Activated CD4-positive, CD25-positive, alpha-beta regulatory T cell treated with anti-CD3 and anti-CD28 coated beads, Interleukin-2, amount 50 U/mL, for 24 hours (primary cell): ENCODE data around the gene GNB1L.
A peak's percentile ranks its signal among the peaks of the same experiment; 100 is the strongest.

Experiments used
- ATAC-seq, 2 donors: fragments of 150-1000 bp; cut with Tn5 transposase; one replicate each; pipeline ENCODE4 v1.10.0; 2021; ENCODE audit warnings: mild to moderate bottlenecking in 1 of 2, moderate library complexity in 1 of 2

The GNB1L gene

DNA sequence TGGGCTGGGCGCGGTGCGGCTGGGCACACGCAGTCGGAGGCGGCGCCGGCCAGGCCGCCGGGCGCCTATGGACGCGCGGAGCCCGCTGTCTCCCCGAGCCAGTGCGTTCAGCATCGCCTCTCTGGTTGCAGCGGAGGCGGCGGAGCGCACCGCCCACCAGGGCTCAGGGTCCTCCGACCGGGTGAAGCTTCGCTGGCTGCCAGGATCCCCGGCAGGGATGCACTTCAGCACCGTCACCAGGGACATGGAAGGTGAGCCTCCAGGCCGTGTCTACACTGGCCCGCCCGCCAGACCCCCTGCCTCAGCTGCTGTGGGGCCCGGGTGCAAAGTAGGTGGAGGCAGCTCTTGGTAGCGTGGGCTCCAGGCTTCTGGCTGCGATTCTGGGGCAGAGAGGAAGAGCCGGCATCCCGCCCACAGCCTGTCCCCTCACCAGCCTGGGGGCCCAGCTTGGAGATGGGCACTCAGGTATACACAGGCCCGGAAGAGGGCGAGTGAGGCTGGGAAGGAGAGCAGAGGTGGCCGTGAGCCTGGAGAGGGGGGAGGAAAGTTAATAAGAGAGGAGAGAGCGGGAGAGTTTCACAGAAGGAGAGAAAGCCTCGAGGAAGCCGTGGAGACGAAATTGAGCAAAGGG, 95.1 kb downstream of the GNB1L start:
- no peak for ATAC-seq

DNA sequence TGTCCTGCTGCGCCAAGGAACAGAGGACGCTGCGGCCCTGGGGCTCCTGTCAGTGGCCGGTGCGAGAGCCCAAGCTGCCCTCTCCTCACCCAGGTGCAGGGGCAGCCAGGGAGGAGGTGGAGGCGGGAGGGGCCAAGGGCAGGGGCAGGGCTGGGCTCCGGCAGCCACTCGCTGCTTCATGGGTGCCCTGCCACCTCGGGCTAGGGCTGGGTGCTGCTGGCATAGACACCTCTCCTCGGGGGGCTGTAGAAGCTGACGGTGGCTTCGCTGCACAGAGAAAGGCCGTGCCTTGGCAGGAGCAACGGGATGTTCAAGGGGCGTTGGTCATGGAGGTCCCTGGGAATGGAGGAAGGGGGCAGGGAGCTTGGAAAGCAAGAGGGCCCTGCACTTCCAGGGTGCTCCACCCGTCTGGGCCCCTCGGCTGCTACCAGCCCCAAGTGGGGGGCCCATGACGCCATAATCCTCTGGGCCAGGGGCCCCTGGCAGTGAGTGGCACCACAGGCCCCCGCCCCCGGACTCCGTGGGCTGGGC, 95.7 kb downstream of the GNB1L start:
- ATAC-seq, result no peak

DNA sequence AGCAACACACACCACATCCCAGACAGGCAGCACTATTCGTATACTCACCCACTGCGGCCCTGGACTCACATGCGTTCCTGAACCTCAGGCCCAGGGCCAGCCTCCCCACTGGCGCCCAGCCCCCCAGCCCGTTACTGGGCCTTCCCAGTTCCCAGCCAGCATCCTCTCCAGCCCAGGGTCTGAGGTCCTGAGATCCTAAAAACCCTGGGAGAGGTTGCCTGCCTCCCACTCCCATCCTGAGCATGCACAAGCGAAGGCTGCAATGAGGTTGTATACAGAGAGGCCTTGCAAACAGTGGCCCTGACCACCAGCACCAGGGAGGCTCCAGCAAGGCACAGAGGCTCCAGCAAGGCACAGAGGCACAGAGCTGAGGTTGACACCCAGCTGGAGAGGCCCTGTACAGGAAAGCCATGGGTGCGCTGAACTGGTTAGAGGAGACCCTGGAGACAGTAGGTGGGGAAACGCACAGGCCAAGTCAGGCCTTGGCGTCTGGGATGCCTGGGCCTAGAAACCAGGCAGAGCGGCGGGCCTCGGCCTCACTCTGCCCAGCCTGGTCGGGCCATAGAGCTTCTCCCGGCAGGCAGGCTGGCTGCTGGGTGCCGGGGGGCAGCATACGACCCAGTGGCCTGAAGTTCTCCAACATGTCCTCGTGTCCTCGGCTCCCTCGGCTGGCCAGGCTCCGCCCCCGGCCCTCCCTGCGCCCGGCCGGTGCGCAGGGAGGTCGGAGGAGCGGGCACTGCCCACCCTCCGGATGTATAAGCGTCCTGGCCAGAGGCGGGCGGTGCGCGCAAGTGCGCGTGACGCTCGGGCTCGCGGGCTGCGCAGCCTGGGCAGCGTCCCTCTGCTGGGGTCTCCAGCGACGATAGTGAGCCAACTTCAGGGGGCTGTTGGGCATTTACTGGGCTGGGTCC, 96.4 kb downstream of the GNB1L start:
- no peak for ATAC-seq

DNA sequence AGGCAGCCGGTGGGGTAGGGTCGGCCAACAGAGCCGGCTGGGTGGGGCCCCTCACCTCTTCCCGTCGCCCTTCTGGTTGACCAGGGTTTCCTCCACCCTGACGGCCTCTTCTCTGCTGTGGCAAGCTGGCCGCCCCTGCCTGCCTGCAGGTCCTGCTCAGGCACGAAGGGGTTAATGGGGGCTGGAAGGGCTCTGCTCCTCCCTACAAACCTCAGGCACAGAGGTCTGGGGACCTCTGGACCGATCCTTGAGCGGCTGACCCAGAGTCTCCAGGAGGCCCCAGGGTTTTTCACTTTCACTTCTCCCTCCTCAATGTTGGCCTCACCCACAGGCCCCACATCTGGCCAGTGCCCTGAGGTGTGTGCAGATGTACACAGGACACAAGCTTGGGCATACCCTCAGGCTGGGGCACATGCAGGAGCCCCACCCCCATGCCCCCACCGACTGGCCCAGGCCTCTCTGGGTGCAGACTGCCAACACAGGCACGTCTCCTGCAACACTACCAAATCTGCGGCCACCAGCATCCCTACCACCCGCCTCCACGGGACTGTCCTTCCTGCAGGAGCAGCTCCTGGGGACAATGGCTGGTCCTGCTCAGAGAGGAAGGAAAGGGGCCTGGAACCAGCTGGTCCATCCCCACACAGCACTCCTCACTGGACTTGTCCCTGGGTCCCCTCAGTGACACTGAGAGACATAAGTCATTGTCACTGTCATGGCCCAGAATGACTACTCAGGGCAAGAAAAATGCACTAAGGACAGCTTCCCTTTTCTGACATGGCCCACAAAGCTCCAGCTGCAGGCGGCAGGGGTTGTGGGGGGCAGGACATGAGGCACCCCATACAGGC, 97.3 kb downstream of the GNB1L start:
- no peak for ATAC-seq

DNA sequence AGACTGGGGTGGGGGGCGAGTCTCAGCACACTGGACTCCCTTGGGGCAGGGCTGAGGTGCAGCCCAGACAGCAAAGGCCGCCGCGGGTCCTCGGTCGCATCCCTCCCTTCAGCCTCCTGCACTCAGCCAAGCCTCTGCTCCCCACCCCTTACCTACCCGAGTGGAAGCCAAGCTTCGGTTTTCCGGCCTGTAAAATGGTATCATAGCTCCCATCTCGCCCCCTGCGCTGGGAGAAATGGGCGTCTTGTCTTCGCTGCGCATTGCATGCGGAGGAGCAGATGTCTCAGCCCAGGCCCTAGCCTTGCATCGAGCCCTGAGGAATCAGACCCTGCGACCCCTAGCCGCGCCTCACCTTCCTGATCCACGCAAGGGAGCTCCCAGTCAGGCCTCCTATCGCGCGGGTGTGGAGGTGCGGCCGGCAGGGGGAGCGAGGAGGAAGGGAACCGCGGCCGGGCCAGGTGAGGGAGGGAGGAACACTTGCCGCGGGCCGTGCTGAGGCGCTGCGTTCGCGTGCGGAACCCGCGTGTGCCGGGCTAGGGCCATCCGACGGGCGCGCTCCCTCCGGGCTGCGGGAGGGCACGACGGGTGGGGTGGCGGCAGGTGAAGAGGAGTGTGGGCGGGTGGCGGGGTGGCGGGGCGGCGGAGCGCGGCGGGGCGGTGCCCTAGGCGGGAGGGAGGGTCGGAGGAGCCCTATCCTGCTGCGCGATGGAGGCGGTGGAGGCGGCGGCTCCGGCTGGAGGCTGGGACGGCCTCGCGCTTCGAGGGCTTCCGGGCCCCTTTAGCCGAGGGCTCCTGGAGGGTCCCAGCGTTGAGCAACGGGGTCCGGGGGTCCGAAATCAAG, 98.2 kb downstream of the GNB1L start:
- peak; percentile 68 to 78 for ATAC-seq

DNA sequence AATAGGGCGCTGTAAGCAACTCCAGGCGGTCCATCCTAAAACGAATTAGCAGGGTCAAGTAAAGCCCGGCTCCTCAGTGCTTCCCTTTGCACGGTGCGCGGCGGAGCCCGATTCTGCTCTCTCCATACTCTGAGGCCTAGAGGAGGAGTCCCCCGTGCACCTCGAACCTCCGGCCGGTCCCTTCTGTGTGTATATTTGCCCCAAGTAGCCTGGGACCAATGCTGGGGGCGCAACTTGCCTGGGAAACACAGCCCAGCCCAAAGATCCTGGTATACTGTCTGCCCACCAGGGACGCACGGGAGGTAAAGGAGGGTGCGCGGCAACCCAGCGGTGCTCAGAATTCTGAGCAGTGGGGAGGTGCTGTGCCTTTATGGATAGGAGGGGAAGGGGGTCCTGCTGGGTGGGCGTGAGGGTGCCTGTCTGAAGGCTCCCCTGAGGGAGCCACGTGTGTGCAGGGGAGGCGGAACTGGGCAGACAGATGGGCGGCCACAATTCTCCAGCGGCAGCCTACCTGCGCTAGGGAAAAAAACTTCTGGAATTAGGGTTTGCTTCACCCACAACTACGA, 98.9 kb downstream of the GNB1L start:
- ATAC-seq, result no peak

DNA sequence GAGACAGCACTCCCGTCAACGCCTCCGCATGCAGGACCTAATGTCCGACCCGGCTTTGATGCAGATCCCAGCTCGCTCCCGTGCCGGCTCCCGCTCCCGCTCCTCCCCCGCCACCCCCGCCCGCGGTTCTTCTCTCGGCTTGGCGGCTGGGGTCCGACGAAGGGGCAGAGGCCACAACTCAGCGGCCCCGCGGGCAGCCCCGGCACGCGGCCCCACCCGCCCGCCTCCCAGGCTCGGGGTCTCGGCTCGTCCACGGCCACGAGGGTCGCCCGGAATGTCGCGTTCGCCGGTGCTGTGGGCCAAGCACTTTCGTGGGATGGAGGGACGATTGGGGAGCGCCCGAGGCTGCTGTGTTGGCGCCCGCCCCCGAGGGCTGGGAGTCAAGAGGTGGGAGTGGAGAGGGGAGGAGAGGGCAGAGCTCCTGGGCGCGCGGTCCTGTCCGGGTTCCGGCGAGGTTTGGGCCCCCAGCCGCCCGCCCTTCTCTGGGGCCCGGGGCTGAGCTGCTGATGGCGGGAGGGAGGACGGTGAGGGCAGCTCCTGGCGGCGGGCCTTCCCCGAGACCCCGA, 99.4 kb downstream of the GNB1L start:
- ATAC-seq, result no peak

DNA sequence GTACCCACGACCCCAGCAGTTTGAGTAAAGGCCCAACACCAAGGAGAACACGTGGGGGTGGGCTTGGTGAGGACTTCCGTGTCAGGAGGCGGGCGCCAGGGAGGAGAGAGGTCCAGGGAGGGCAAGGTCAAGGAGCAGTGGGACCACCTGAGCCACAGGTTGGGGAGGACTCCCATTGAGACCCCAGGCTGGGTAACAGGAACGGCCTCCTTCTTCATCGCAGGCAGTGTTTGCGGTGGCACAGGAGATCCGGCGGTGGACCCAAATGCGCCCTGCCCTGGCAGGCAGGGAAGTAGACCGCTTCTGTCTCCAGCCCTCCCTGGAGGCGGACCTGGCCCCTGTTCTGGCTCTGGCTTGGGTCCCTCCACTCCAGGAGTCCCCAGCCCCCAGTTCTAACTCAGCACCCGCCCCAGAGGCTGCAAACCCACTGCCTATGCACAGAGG, 100.0 kb downstream of the GNB1L start:
- no peak for ATAC-seq

DNA sequence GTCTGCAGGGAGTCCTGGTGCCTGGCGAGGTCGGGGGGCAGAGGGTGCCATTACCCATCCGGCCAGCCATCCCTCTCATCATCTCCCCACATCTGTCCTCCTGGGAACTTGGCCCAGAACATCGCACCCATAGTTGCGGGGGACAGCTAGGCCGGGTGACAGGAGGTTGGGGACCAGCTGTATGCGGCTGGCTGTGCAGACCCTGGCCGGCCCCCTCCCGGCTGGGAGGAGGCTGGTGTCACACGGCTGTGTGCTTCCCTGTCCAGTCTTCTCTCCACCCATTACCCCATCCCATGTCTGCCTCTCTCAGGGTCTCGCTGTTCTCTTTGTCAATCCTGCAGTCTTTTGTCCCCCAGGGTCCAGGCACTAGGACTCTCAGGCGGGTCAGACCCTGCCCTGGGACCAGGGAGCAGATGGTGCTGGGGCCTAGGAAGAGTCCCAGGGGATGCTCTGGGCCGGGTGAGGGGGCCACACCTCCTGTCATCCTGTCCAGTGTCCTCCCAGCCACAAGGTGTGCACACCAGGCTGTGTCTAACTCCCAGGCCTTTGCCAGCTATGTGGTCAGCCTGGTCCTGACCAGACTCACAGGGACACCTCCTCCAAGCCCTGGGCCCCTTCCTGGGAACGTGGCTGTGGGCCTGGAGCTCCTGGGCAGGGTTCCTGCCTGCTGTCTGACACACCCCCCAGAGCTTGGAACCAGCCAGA, 100.5 kb downstream of the GNB1L start:
- no peak for ATAC-seq

DNA sequence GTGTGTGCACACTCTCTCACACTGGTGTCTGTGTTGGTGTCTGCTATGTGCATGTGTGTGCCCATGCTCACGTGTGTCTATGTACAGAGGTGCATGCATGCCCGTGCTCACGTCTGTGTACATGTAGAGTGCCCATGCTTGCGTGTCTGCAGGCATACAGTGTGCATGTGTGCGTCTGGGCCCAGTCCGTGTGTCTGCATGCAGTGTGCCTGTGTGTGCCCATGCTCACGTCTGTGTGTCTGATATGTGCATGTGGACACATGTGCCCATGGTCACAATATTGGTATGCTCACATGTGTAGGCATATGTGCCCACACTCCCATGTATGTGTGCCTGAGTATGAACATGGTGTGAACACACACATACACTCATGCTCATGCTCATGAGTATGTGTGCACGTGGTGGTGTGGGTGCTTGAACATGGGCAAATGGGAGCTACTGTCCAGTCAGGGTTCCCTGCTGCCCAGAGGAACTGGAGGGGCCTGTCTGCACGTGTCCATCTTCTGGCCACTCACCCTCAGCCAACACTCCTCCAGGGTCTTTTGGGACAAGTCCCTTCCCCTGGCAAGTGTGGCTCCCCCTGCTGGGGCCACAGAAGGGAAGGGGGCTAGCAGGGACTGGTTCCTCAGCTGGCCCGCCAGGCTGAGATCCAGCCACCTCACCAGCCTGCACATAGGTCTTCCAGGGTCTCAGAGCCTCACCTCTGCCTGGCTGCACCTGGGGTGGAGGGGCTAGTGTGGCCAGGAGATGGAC, 101.4 kb downstream of the GNB1L start:
- no peak for ATAC-seq

DNA sequence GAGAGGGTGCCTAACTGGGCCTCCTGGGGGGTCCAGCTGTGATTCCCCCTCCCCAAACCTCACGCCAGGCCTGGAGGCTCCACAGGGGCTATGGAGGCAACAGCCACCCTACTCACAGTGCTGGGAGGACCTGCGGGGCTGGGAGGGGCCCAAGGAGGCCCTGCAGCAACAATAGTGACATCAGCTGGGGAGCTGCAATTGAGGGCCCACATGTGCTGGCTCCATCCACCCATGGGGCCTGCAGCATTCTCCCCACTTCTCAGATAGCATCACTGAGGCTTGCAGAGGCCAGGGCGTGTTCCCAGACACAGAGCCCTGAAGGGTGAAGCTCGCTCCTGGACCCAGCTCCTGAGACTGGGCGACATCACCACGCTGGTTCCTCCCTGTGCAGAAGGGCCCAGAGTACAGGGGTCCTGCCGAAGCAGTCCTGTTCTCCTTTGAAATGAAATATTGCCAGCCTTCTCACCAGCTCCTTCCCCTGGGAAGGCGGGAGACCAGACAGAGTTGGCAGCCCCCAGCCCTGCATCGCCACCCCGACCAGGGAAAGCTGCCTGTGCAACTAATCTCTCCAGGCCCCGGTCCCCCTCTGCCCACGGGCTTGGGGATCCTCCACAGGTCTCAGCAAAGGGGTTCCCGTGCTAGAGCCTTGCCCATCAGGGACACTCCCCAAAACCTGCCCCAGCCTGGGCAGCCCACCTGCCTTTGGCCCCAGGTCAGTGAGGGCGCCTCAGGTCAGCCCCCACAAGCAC, 103.0 kb downstream of the GNB1L start:
- ATAC-seq, result no peak

DNA sequence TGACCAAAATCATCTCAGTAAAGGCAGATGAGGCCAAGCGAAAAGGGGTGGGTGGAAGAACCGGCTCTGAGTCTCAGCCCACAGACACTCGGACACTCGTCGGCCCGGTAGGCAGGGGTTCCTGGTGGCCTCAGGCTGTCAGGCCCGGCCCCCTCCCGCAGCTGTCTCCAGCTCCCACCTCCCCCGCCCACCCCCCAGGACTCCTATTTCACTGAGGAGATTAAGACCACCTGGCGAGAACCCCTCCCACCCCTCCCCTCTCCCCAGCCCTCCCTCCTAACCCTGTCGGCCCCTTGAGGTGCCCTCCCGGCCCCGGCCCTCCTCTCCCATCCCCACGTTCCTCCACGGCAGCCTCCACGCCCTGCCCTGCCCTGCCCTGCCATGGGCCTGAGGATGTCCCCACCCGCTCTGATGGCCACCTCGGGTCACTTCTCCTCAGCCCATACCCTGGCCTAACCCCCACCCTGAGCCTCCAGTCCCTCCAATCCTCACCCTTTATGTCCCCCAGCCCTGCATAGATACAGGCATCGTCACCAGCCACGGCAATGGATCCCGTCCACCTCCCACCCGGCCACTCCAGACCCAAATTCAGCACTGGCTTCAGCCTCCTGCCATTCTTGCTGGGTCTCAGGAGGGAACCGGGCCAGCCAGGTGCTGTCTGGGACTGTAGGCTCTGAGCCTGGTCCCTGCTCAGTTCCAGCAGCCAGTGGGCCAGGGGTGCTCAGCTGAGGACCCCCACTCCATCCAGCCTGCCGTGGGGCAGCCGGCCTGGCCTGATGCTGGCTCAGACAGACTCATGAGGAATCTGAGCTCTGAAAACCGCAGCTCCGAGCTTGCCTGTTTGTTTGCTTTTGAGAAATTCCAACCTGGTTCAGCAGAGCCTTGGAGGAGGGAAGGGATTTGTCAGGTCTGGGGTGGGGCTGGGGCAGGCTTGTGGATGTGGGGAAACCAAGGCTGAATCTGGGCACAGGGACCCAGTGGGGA, 103.9 kb downstream of the GNB1L start:
- ATAC-seq, result no peak

DNA sequence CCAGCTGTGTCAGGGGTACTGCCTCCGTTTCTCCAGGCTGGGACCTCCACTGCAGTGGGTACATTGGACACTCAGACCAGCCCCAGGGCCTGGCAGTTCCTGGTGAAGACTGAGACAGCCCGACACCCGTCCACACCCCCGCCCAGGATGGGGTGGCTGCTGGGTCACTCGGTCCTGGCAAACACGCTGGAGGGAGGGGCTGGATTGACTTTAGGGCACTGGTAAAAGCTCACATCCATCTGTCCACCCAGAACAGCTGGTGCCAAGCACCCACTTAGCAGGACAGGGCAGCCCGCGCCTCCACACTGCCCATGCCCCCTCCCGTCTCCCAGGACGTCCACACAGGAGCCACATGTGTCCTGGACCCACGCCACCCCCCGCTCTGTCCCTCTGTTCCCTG, 104.8 kb downstream of the GNB1L start:
- no peak for ATAC-seq

DNA sequence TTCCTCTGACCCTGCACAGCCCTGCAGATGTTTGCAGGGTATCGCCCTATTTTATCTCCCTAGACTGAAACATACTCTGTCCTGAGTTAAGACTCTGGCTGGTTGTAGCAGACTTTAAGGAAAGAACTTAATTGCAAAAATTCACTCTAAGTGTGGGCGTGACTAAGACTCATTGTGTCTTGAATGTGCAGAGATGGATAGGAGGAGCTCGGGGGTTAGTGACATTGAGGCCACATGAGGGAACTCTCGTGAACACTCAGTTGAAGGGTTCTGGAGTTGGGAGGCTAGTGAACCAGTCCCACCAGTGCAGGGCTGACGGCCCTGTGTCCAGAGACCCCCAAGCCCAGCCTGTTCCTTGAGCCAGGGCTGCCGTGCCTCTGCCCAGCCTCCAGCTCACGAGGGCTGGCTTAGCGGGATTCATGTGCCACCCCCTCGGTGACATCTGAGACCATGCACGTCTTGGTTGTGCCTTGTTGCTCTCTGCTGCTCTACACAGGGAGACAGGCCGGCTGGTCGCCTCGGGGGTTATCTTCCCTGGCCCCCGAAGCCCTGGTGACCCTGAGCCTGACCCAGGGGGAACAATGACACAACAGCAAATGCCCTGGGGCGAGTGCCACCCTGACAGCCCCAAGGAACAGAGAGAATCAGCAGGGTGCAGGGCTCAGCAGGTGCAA, 105.5 kb downstream of the GNB1L start:
- ATAC-seq, result no peak

DNA sequence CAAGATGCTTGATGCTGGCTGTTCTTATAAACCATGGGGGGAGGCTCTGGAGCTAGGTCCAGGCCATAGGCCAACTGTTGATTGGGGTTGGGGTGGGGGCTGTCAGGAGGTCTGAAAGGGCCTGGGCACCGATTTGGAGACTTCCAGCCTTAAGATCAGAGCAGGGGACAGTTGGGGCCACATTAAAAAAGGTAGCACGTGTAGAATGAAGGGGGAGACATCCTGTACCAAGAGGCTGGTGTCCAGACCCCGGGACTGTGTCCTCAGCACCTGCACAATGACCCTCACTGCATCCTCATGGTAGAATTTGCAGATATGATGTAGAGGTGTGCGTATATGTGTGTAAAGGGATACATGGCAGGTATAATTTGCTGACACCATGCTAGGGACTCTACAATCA, 106.5 kb downstream of the GNB1L start:
- no peak for ATAC-seq

DNA sequence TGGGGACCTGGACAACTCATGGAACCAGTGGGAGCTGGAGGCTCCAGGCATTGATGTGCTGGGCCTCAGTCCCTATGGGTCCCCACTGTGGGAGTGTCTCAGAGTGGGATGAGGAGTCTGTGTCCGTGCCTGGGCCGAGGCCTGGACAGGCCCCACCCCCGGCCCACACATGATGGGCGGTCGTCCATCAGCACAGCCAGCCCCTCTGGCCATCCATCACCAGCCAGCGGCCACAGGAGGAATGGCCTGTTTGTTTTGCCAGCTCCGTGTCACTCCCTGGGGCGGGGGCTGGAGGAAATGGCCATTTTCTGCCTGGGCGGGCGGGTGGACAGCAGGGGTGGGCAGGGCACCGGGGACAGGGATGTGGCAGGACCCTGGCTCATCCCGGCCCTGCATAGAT, 107.1 kb downstream of the GNB1L start:
- no peak for ATAC-seq

DNA sequence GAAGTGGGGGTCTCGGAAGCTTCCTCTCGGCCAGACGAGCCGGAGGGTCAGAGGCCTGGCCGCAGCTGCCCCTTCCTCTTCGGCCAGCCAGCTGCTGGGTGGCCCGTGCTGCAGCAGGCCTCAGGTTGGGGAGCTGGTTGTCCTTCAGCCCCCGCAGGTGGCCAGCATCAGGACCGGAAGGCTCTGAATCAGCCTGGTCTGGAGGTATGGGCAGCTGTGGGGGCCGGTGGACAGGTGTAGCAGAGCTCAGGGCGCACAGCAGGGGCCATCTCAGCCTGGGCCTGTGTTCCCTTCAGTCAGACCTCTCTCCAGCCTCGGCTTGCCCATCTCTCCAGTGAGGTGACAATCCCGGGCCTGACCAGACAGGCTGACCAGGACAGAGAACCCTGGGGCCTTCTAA, 107.9 kb downstream of the GNB1L start:
- ATAC-seq, result no peak
